NCI-H226 (cell line): ENCODE measurements around the gene BNC2.
A peak's percentile ranks its signal among the peaks of the same experiment; 100 is the strongest.

ENCODE experiments used
- DNase-seq: peaks from one replicate; pipeline ENCODE4 v3.0.0-alpha.2; 2015

The BNC2 gene

GRCh38 chr9:16624744-16625117, 245.7 kb downstream of the BNC2 start:
- DNase-seq, result no peak

DNA sequence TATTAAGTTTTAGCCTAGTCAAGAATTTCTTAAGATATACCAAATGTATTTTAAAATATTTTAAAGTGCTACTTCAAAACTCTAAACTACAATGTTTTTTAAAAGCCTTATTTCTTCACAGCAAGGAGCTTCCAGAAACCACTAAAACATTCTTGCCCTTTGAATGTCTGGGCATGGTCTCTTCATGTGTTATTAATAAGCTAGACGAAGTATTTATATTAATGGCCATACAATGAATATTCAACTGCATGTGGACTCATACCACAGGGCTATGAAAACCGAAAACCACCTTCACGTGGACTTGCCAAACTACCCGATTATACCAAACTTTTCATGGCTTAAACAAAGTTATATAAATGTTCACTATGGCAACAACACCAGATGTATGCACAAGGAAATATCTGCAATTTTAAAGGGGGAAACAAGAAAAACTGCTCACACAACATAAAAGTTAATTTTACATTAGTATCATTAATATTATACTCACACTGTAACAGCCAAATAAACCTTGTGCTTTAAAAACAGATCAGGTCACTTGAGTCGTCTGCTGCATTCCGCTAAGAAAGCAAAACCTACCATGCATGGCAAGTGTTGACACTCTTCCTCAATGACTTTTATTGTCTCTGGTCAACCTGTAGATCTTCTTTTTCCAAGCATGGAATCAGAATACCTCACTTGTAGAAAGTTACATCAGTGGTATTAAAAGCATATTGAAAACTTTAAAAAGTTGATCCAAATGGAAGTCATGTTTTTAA, 246.3 kb downstream of the BNC2 start:
- DNase-seq, result no peak

GRCh38 chr9:16622541-16622940, 247.9 kb downstream of the BNC2 start:
- DNase-seq, result no peak

DNA sequence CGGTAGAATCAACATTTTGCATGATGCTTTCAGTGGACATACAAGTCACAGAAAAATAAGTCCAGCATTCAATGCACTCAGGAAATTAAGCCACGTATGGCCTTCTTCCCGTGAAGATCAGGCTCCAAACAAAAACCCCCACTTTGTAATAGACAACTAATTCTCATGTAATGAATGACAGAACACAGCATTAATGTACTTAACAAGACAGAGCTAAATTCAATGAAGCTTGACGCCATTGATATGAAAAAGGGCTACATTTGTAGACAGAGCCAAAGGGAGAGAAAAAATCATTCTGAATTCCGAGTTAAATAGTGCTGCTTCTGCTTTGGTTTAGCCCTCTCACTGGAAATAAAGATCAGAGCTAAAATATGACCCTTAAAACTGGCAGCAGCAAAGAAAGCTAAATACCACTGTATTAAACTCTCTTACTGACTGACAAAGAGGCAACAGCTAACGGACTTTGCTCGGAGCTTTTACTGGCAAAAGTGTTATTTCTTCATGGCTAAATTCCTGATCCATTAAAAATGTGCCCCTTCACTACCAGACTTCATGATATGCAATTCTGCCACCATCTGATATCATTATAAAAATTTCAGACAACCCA, 250.5 kb downstream of the BNC2 start:
- DNase-seq, result no peak

GRCh38 chr9:16619402-16619801, 251.1 kb downstream of the BNC2 start:
- no peak for DNase-seq

DNA sequence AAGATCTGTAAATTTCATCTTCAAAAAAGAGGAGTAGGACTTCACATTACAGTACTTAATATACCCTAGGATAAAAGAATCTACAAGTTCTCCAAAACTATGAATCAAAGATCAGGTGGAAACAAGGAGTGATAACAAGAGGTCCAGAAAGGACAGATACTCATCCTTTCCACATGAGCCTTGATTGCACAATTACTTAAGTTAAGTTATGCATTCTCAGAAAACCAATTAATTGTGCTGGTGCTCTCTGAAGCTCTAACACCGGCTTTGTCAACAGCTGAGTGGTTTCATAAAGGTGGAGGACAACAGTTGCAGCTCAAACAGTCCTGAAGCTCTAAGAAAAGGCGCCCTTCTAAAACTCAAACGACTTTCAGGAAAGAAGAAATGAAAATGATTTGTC, 251.9 kb downstream of the BNC2 start:
- DNase-seq, result no peak

GRCh38 chr9:16616686-16617085, 253.8 kb downstream of the BNC2 start:
- no peak for DNase-seq

DNA sequence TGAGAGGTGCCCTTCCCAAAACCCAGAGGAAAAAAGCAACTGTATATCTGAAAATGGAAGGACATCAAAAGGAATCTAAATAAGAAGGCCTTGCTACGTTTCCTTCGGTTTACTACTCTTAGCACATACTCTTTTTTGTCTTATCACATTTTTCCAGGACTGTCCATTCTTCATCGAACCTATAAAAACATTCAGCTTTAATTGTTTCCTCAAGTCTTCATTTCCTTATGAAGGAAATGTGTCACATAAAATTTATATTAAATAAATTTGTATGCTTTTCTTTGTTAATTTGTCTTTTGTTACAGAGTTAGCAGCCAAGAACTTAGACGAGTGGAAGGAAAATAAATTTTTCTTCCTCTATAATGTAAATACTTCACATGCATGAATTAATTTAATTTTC, 255.0 kb downstream of the BNC2 start:
- DNase-seq, result no peak

- no peak for DNase-seq
Observed at GRCh38 chr9:16613605-16614004, 256.9 kb downstream of the BNC2 start.

- DNase-seq, result no peak
Observed at GRCh38 chr9:16613051-16613450, 257.4 kb downstream of the BNC2 start.

GRCh38 chr9:16612627-16613026, 257.8 kb downstream of the BNC2 start:
- peak; percentile 14 for DNase-seq

DNA sequence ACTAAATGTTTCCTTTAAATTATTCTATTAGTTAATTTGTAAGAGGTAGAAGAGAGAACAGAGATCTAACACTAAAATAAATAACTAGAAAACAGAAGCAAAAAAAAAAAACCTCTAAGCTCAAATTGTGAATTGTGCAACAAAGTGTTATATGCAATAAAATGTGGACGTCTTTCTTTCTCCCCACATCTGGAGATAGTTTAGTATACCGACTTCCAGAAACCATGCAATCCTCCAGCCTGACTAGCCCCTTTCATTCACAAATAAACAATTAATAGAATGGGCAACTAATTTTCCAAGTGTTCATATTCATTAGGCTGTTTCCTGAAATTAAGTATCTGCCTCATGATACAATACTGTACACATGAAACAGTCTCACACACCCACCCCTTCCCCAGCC, 258.5 kb downstream of the BNC2 start:
- no peak for DNase-seq

GRCh38 chr9:16611001-16611400, 259.5 kb downstream of the BNC2 start:
- DNase-seq, result no peak

DNA sequence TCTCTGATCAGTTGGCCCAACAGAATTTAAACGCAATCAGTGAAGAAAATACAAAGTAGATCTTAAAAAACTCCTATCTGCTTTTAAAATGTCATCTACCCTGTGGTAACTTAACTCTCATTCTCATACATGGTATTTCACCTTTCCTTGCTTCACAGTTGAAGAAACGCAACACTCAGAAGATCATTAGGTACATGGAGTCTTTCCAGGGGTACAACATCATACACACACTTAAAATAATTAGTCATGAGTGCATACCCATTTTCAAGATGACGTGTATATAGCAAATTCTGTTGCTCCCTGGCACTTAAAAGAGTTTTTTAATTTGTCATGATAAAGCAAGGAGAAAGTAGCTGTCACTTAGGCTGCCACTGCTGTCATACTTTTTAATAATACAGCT, 259.9 kb downstream of the BNC2 start:
- DNase-seq, result no peak

DNA sequence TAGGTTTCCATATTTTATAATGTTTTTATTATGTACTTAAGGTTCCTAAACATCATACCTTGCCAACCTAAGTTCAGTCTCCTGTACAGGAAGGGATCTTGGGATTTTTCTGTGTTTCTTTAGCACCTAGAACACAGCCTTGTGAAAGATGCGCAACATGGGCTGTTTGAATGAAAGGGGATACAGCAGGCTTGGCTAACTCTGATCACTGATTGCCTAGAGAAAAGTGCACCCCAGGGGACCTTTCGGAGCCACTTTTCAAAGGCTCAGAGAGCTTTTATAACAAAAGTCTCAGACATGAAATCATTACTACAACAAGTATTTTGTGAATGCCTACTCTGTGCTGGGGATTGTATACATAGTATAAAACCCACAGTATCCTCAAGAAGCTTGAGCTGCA, 261.6 kb downstream of the BNC2 start:
- no peak for DNase-seq

GRCh38 chr9:16602494-16602893, 268.0 kb downstream of the BNC2 start:
- no peak for DNase-seq

DNA sequence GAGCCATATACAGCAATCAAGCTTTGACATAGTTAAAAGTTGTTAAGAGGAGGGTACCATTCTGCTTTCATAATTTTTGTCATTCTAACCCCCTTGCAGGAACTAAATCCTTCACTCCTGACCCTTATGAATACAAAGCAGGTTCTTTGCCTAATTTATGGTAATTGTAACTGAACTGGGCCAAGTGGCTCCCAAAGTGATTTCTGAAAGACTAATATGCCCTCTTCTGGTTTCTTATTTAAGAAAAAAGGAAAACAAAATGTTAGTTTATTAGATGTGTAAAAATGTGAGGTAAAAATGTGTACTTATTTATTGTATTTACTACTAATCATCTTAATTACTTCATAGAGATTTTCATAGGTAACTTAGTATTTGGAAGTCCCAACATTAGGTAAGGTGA, 268.5 kb downstream of the BNC2 start:
- no peak for DNase-seq

GRCh38 chr9:16598316-16598715, 272.2 kb downstream of the BNC2 start:
- DNase-seq, result no peak

- no peak for DNase-seq
Observed at GRCh38 chr9:16597136-16597535, 273.3 kb downstream of the BNC2 start.

DNA sequence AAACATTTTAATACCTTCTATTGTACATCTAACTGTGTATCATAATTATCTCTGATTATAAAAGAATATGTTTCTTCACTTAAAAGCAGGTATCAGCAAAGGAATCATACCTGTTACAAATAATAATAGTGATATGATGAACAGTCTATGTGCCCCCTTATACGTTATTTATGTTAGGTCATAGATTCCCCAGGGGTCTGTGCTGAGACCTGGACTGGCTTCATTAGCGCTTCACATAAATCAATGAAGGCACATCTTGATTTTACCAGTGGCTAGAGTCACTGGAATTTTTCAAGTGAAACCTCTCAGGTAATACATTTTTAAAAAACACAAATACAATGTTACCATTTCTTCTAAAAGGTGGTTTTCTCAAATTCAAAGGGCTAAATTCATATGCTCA, 275.2 kb downstream of the BNC2 start:
- no peak for DNase-seq

GRCh38 chr9:16594787-16595186, 275.7 kb downstream of the BNC2 start:
- no peak for DNase-seq

DNA sequence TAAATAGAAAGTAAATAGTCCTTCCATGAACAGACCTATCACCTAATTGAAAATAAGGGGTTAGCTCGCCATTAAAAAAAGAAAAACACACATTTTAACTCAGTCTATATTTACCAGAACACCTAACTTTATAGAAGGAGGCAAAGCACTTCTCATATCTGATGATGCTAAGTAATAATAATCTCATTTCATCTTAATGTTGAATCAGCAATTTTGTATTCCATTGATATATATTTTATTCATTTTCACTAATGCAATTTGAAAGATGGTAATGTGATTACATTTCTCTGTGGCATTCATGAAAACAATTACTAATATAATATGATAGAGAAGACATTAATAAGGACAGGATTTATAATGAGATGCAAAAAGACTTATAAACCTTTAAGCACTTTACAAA, 276.7 kb downstream of the BNC2 start:
- no peak for DNase-seq

DNA sequence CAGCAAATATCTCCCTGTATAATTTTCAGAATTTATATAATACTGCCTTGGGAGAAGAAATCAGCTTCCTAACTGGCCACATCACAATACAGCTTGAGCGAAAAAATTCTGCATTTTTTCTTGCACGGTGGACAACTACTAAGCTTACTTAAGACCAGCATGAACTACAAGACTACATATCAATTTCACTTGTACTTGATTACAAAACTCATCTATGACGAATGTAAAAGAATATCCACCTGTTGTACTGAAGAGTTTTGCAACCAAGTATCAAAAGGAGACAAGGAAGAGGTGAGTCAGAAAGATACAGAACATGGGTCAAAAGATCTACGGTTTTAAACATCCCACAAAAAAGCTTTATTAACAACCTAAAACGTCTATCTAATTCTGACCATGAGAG, 279.4 kb downstream of the BNC2 start:
- DNase-seq, result peak; percentile 17

DNA sequence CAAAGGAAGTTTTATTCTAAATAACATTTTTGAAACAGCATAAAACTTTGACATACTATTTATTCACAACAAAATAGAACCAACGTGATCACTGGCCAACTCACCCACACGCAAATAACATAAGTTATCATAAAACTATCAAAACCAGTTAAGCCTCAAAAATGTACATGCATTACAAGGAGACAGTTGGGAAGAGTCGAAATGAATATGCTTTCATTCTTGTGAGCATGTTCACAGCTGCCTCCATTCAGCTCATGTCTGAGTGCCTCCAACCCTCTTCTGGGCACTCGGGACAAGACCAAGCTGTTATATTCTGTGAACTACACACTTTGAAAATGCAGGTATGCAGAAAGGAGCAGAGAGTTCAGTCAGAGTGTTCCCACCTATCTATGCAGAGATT, 284.9 kb downstream of the BNC2 start:
- no peak for DNase-seq

DNA sequence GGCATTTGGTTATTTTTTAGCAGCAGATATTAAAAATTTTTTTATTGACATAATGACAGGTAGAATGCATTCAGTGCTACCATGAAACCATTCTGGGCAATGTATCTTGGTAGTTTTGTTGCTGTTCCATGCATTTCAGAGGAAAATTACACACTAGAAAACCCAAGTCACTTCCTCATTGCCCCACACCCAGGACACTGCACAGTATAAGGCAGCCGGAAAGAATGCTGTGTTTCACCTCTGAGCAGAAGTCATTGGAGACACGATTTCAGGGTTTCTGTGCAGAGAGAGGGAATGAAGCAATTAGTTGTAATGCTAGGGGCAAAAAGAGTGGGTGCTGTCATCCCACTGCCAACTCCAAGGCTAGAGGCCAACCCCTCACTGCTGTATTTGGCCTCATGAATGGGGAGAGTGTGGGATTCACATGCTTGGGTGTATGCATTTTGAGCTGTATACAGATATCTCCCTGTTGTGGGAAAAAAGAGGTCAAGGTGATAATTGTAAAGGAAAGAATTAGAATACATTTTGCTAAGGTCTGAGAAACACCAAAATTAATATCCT, 290.5 kb downstream of the BNC2 start:
- DNase-seq, result no peak
